ENCODE data around the gene LRRC2.
A peak's percentile ranks its signal among the peaks of the same experiment; 100 is the strongest.

Gene LRRC2

GRCh38 chr3:46472736-46473135 lies 93.4 kb downstream of the LRRC2 start:
- no peak overlapping the region for H3K14ac ChIP-seq (ENCODE audit: low read length in 2 of 2)
- no peak overlapping the region for H2BK5ac ChIP-seq (ENCODE audit: low read depth, low read length, poor library complexity, severe bottlenecking)
- H3K36me3 ChIP-seq (ENCODE audit: control insufficient read depth in 1 of 2, insufficient read depth in 2 of 2, low read depth in 1 of 2, low read length in 2 of 2) = no peaks in the 10 kb centered on the region
- H3K27me3 ChIP-seq (ENCODE audit: control insufficient read depth in 1 of 2, insufficient read depth in 1 of 2, low read length in 2 of 2) = peaks cover 53 to 83% of the 10 kb centered on the region in 2 experiments
- no peaks in the 10 kb centered on the region for H3K79me1 ChIP-seq (replicated peaks; ENCODE audit: low read length, poor library complexity, severe bottlenecking)
- H2AK5ac ChIP-seq (ENCODE audit: low read length, severe bottlenecking) = no peak overlapping the region
- no peak overlapping the region for H3K18ac ChIP-seq (ENCODE audit: low read depth in 1 of 2, low read length in 2 of 2)
- no peak overlapping the region for H2BK15ac ChIP-seq (ENCODE audit: low read depth, poor library complexity, severe bottlenecking)
- H4K8ac ChIP-seq (ENCODE audit: low read length) = no peak overlapping the region
- 78% methylated on average over 2 of the region's 2 CpGs for WGBS
- H3K4ac ChIP-seq (ENCODE audit: low read depth in 1 of 2, low read length in 2 of 2) = no peak overlapping the region
- no peak overlapping the region for H3K4me3 ChIP-seq (ENCODE audit: insufficient read depth in 1 of 2, low read depth in 1 of 2, low read length in 2 of 2)
- H3K4me2 ChIP-seq (ENCODE audit: low read length, poor library complexity, severe bottlenecking) = no peak overlapping the region
- H3K9ac ChIP-seq (ENCODE audit: low read length) = no peak overlapping the region
- no peaks in the 10 kb centered on the region for H3K4me1 ChIP-seq (ENCODE audit: control insufficient read depth, insufficient read depth, low read depth, low read length)
- H3K9me3 ChIP-seq (ENCODE audit: control insufficient read depth, low read length) = peaks cover 23% of the 10 kb centered on the region
- H3K27ac ChIP-seq (ENCODE audit: low read length, poor library complexity, severe bottlenecking) = no peak overlapping the region
- H3K23ac ChIP-seq (ENCODE audit: low read length in 2 of 2) = no peak overlapping the region
- H4K91ac ChIP-seq (ENCODE audit: low read length) = no peak overlapping the region
- DNase-seq = no peak
- no peak overlapping the region for H2BK12ac ChIP-seq (ENCODE audit: low read length in 2 of 2)
- H2BK120ac ChIP-seq (ENCODE audit: low read depth, low read length) = no peak overlapping the region
- no peak overlapping the region for H2AFZ ChIP-seq (ENCODE audit: low read depth, low read length)

- H2BK12ac ChIP-seq (ENCODE audit: low read length in 2 of 2) = no peak overlapping the region
- no peak overlapping the region for H4K91ac ChIP-seq (ENCODE audit: low read length)
- no peak overlapping the region for H2BK120ac ChIP-seq (ENCODE audit: low read depth, low read length)
- no peak overlapping the region for H3K4me2 ChIP-seq (ENCODE audit: low read length, poor library complexity, severe bottlenecking)
- H3K27ac ChIP-seq (ENCODE audit: low read length, poor library complexity, severe bottlenecking) = no peak overlapping the region
- no peak overlapping the region for H3K9ac ChIP-seq (ENCODE audit: low read length)
- no peaks in the 10 kb centered on the region for H3K4me1 ChIP-seq (ENCODE audit: control insufficient read depth, insufficient read depth, low read depth, low read length)
- H2BK5ac ChIP-seq (ENCODE audit: low read depth, low read length, poor library complexity, severe bottlenecking) = no peak overlapping the region
- H3K36me3 ChIP-seq (ENCODE audit: control insufficient read depth in 1 of 2, insufficient read depth in 2 of 2, low read depth in 1 of 2, low read length in 2 of 2) = no peaks in the 10 kb centered on the region
- no peak overlapping the region for H2BK15ac ChIP-seq (ENCODE audit: low read depth, poor library complexity, severe bottlenecking)
- H4K8ac ChIP-seq (ENCODE audit: low read length) = no peak overlapping the region
- H3K4ac ChIP-seq (ENCODE audit: low read depth in 1 of 2, low read length in 2 of 2) = no peak overlapping the region
- no peak overlapping the region for H3K14ac ChIP-seq (ENCODE audit: low read length in 2 of 2)
- no peak overlapping the region for H3K4me3 ChIP-seq (ENCODE audit: insufficient read depth in 1 of 2, low read depth in 1 of 2, low read length in 2 of 2)
- H2AK5ac ChIP-seq (ENCODE audit: low read length, severe bottlenecking) = no peak overlapping the region
- no peak overlapping the region for H2AFZ ChIP-seq (ENCODE audit: low read depth, low read length)
- H3K18ac ChIP-seq (ENCODE audit: low read depth in 1 of 2, low read length in 2 of 2) = no peak overlapping the region
- H3K23ac ChIP-seq (ENCODE audit: low read length in 2 of 2) = no peak overlapping the region
- 78% methylated on average over 5 of the region's 5 CpGs for WGBS
- H3K9me3 ChIP-seq (ENCODE audit: control insufficient read depth, low read length) = peaks cover 23% of the 10 kb centered on the region
- peaks cover 53 to 75% of the 10 kb centered on the region in 2 experiments for H3K27me3 ChIP-seq (ENCODE audit: control insufficient read depth in 1 of 2, insufficient read depth in 1 of 2, low read length in 2 of 2)
- no peaks in the 10 kb centered on the region for H3K79me1 ChIP-seq (replicated peaks; ENCODE audit: low read length, poor library complexity, severe bottlenecking)
- DNase-seq = no peak
Observed at GRCh38 chr3:46471371-46471914, 94.7 kb downstream of the LRRC2 start.

- H3K27ac ChIP-seq (ENCODE audit: low read length, poor library complexity, severe bottlenecking) = no peak overlapping the region
- no peaks in the 10 kb centered on the region for H3K4me1 ChIP-seq (ENCODE audit: control insufficient read depth, insufficient read depth, low read depth, low read length)
- H2BK15ac ChIP-seq (ENCODE audit: low read depth, poor library complexity, severe bottlenecking) = no peak overlapping the region
- peaks cover 19% of the 10 kb centered on the region for H3K9me3 ChIP-seq (ENCODE audit: control insufficient read depth, low read length)
- H3K36me3 ChIP-seq (ENCODE audit: control insufficient read depth in 1 of 2, insufficient read depth in 2 of 2, low read depth in 1 of 2, low read length in 2 of 2) = no peaks in the 10 kb centered on the region
- no peak overlapping the region for H2BK120ac ChIP-seq (ENCODE audit: low read depth, low read length)
- H2BK5ac ChIP-seq (ENCODE audit: low read depth, low read length, poor library complexity, severe bottlenecking) = no peak overlapping the region
- H3K79me1 ChIP-seq (replicated peaks; ENCODE audit: low read length, poor library complexity, severe bottlenecking) = no peaks in the 10 kb centered on the region
- H3K4ac ChIP-seq (ENCODE audit: low read depth in 1 of 2, low read length in 2 of 2) = no peak overlapping the region
- no peak overlapping the region for H3K18ac ChIP-seq (ENCODE audit: low read depth in 1 of 2, low read length in 2 of 2)
- H4K8ac ChIP-seq (ENCODE audit: low read length) = no peak overlapping the region
- no peak overlapping the region for H3K9ac ChIP-seq (ENCODE audit: low read length)
- H2BK12ac ChIP-seq (ENCODE audit: low read length in 2 of 2) = no peak overlapping the region
- no peak overlapping the region for H3K4me2 ChIP-seq (ENCODE audit: low read length, poor library complexity, severe bottlenecking)
- WGBS = over 99% methylated on average over 4 of the region's 4 CpGs
- H2AFZ ChIP-seq (ENCODE audit: low read depth, low read length) = no peak overlapping the region
- no peak overlapping the region for H3K23ac ChIP-seq (ENCODE audit: low read length in 2 of 2)
- peak overlapping the region in 1 of 2 experiments; percentile 28 for H3K14ac ChIP-seq (ENCODE audit: low read length in 2 of 2)
- peaks cover 59 to 73% of the 10 kb centered on the region in 2 experiments for H3K27me3 ChIP-seq (ENCODE audit: control insufficient read depth in 1 of 2, insufficient read depth in 1 of 2, low read length in 2 of 2)
- H2AK5ac ChIP-seq (ENCODE audit: low read length, severe bottlenecking) = no peak overlapping the region
- H4K91ac ChIP-seq (ENCODE audit: low read length) = no peak overlapping the region
- H3K4me3 ChIP-seq (ENCODE audit: insufficient read depth in 1 of 2, low read depth in 1 of 2, low read length in 2 of 2) = no peak overlapping the region
- DNase-seq = no peak
Observed at GRCh38 chr3:46470831-46471230, 95.3 kb downstream of the LRRC2 start.

GRCh38 chr3:46469680-46470357 lies 96.3 kb downstream of the LRRC2 start:
- Histone ChIP-seq H2BK5ac (ENCODE audit: low read depth, low read length, poor library complexity, severe bottlenecking) (no peak overlapping the region), H3K4me2 (ENCODE audit: low read length, poor library complexity, severe bottlenecking) (no peak overlapping the region), H3K4ac (ENCODE audit: low read depth in 1 of 2, low read length in 2 of 2) (no peak overlapping the region), H3K4me3 (ENCODE audit: insufficient read depth in 1 of 2, low read depth in 1 of 2, low read length in 2 of 2) (no peak overlapping the region), H3K79me1 (replicated peaks; ENCODE audit: low read length, poor library complexity, severe bottlenecking) (no peaks in the 10 kb centered on the region), H3K9ac (ENCODE audit: low read length) (no peak overlapping the region), H3K4me1 (ENCODE audit: control insufficient read depth, insufficient read depth, low read depth, low read length) (no peaks in the 10 kb centered on the region), H2AFZ (ENCODE audit: low read depth, low read length) (no peak overlapping the region), H2BK12ac (ENCODE audit: low read length in 2 of 2) (no peak overlapping the region), H2AK5ac (ENCODE audit: low read length, severe bottlenecking) (no peak overlapping the region), H4K91ac (ENCODE audit: low read length) (no peak overlapping the region), H3K27me3 (ENCODE audit: control insufficient read depth in 1 of 2, insufficient read depth in 1 of 2, low read length in 2 of 2) (peaks cover 69 to 77% of the 10 kb centered on the region in 2 experiments), H2BK120ac (ENCODE audit: low read depth, low read length) (no peak overlapping the region), H3K9me3 (ENCODE audit: control insufficient read depth, low read length) (peaks cover 10% of the 10 kb centered on the region), H2BK15ac (ENCODE audit: low read depth, poor library complexity, severe bottlenecking) (no peak overlapping the region), H3K23ac (ENCODE audit: low read length in 2 of 2) (no peak overlapping the region), H3K14ac (ENCODE audit: low read length in 2 of 2) (no peak overlapping the region), H3K36me3 (ENCODE audit: control insufficient read depth in 1 of 2, insufficient read depth in 2 of 2, low read depth in 1 of 2, low read length in 2 of 2) (no peaks in the 10 kb centered on the region), H3K27ac (ENCODE audit: low read length, poor library complexity, severe bottlenecking) (no peak overlapping the region), H3K18ac (ENCODE audit: low read depth in 1 of 2, low read length in 2 of 2) (no peak overlapping the region), H4K8ac (ENCODE audit: low read length) (no peak overlapping the region)
- 48% methylated on average over 3 of the region's 3 CpGs for WGBS
- no peak for DNase-seq
